Heart right ventricle (tissue), 16 donors: Measurements from ENCODE around the gene RHOF. TPM values are rescaled to one million over a fixed set of nuclear protein-coding genes. Genes with fewer than 3 reads are reported as not detected.

Source experiments
- ATAC-seq, 8 donors: fragments of 200-7000 bp; cut with Tn5 transposase; one replicate each; pipeline ENCODE4 v1.9.1; 2020; ENCODE audit warnings: mild to moderate bottlenecking in 8 of 8, moderate library complexity in 8 of 8, moderate number of reproducible peaks in 1 of 8
- DNase-seq, 2 donors: peaks; one replicate each; pipeline ENCODE4 v3.0.0-alpha.2; 2020
- H3K27ac ChIP-seq, 10 donors: fragments of 200-600 bp; sonication (generic) in 2 of 10; one replicate each; pipeline versions ENCODE4 v1.5.0 to v1.8.0; 2020 to 2022; ENCODE audit warnings: mild to moderate bottlenecking in 3 of 10
- H3K27me3 ChIP-seq, 7 donors: fragments of 200-600 bp; one replicate each; pipeline ENCODE4 v1.8.0; 2021 to 2022; ENCODE audit warnings: mild to moderate bottlenecking in 2 of 7
- H3K36me3 ChIP-seq, 9 donors: fragments of 200-600 bp; sonication (generic) in 1 of 9; one replicate each; pipeline versions ENCODE4 v1.5.0 to v1.8.0; 2020 to 2022; ENCODE audit warnings: mild to moderate bottlenecking in 2 of 9
- H3K4me1 ChIP-seq, 9 donors: fragments of 200-600 bp; sonication (generic) in 1 of 9; one replicate each; pipeline versions ENCODE4 v1.5.0 to v1.8.0; 2020 to 2022; ENCODE audit warnings: mild to moderate bottlenecking in 4 of 9
- H3K4me3 ChIP-seq, 10 donors: fragments of 200-600 bp; sonication (generic) in 2 of 10; one replicate each; pipeline versions ENCODE4 v1.5.0 to v1.8.0; 2020 to 2022; ENCODE audit warnings: mild to moderate bottlenecking in 7 of 10, moderate library complexity in 2 of 10
- H3K9me3 ChIP-seq, 11 donors: fragments of 200-600 bp in 10 of 11; sonication (generic) in 2 of 11; one replicate each; pipeline versions ENCODE4 v1.5.0 to v1.8.0; 2013 to 2022; ENCODE audit warnings: mild to moderate bottlenecking in 2 of 11, control low read depth in 1 of 11, moderate library complexity in 1 of 11
- CTCF ChIP-seq, 9 donors: fragments of 200-600 bp; sonication (generic) in 2 of 9; IDR thresholded peaks; one replicate each; pipeline versions ENCODE4 v1.5.0 to v1.8.0; 2021 to 2022; ENCODE audit warnings: antibody characterized with exemption in 9 of 9, mild to moderate bottlenecking in 5 of 9, moderate library complexity in 1 of 9
- WGBS, 2 donors: extraction: QIAGEN DNeasy Blood & Tissue Kit; methylation state at CpG; one replicate each; pipeline ENCODE4 v1.1.7; 2013; ENCODE audit warnings: inconsistent platforms in 1 of 2; 5-methylcytosine and 5-hydroxymethylcytosine counted together
- intact Hi-C, 10 donors: fragments of 100-400 bp; cut with DNase I; formaldehyde crosslinking; loops; one replicate each; pipeline versions ENCODE4 v1.11.1 to v1.14.2; 2022
- polyA plus RNA-seq, 2 donors: library from polyadenylated mRNA; stranded (reverse); fragments of 200-250 nt; gene quantifications; one replicate each; pipeline ENCODE4 v1.2.3, GENCODE V29; 2013
- total RNA-seq, 10 donors: library from RNA; stranded (reverse); fragmentation: NEBNext Ultra II Directional in 3 of 10; extraction: Animal tissue kit (Norgen Biotek cat#: 25700) in 3 of 10; gene quantifications; one replicate each; pipeline versions ENCODE4 v1.2.1 to v1.2.4, GENCODE V29; 2021 to 2023
- donor health status: Arrhythmogenic right ventricular cardiomyopathy.
- donor health status: ischemic (EF 13 %, LVEDD 7.1; RV severe dilation, severe dysfunction).
- donor health status: healthy with polysubstance abuse.
- donor health status: DM: no; HTN: yes; CAD: no.
- donor health status: DM: no; HTN: no; CAD: no.
- donor health status: ischemic (EF 25% LVEDD 6.9; RV normal size, moderate dysfunction).
- donor health status: ischemic (EF 25% LVEDD 5.7; RV mildly dilated, moderate dysfunction).
- donor health status: healthy.
- donor health status: DM: yes; HTN: yes; CAD: no.
- donor health status: Ischemic cardiomyopathy.
- donor health status: ischemic (EF 35%, LVEDD 5.7; RV mildly dilated, moderate dysfunction).
- donor health status: nonischemic (EF 11% LVEDD 7.7; RV severe dilation, severe dysfunction).
- donor health status: DM: yes; HTN: yes; CAD: no.
- donor health status: PGD.
- donor health status: ischemic (EF 29% LVEDD 5.4; RV normal size, mild dysfunction).
- donor health status: nonischemic (EF 23%, LVEDD 6.1; RV moderate dilation, normal function).

Gene RHOF
- total and polyA plus RNA-seq, 12 donors: 16.5 to 45.6 (median 24.7) TPM

- no peaks in the 10 kb centered on the region for H3K9me3 ChIP-seq
- ATAC-seq (peak; percentile 15 to 70 (median 58)), DNase-seq (peak; percentile 89 to 92)
- peak overlapping the region; percentile 54 to 87 (median 74) for H3K4me3 ChIP-seq
- H3K4me1 ChIP-seq: peaks cover 25 to 54% (median 43%) of the 10 kb centered on the region in 9 donors
- H3K27me3 ChIP-seq: no peaks in the 10 kb centered on the region
- peaks cover 0 to 29% (median 0%) of the 10 kb centered on the region in 9 donors for H3K36me3 ChIP-seq
- intact Hi-C loops: no loop called here
- H3K27ac ChIP-seq: peak overlapping the region; percentile 98 to 100 (median 100)
- WGBS, 2 donors: 0 to 1% methylated on average over 57 to 65 of the region's 65 CpGs
- no peak for TF ChIP-seq CTCF (IDR thresholded peaks at IDR 0.05)
Observed at GRCh38 chr12:121802843-121803698, 9.6 kb upstream of the RHOF start.

DNA sequence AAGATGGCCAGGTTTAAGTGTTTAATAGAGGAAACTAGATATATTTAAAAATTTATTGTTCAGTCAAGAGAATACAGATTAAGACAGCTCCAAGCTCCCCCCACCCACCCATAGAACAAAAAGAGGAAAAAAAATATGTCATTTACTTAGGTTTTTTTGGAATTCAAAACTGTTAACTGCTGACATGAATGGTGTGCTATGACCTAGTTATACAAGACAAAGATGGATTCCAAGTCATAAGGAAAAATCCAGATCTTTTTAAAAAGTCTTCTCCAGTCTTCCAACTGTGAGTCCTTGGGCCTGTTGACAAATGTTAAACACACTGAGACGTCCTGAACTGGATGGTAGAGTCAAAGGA is 9.0 kb upstream of the RHOF start:
- peak overlapping the region; percentile 39 to 87 (median 74) for H3K4me3 ChIP-seq
- H3K27me3 ChIP-seq: no peaks in the 10 kb centered on the region
- 0% methylated on average over 1 of the region's 1 CpG for WGBS, 2 donors
- peaks cover 31 to 59% (median 45%) of the 10 kb centered on the region in 9 donors for H3K4me1 ChIP-seq
- H3K36me3 ChIP-seq: peaks cover 0 to 29% (median 0%) of the 10 kb centered on the region in 9 donors
- DNase-seq (no peak), ATAC-seq (no peak)
- H3K27ac ChIP-seq: peak overlapping the region; percentile 98 to 100 (median 100)
- no peaks in the 10 kb centered on the region for H3K9me3 ChIP-seq
- no peak for TF ChIP-seq CTCF (IDR thresholded peaks at IDR 0.05)
- intact Hi-C loops: no loop called here

DNA sequence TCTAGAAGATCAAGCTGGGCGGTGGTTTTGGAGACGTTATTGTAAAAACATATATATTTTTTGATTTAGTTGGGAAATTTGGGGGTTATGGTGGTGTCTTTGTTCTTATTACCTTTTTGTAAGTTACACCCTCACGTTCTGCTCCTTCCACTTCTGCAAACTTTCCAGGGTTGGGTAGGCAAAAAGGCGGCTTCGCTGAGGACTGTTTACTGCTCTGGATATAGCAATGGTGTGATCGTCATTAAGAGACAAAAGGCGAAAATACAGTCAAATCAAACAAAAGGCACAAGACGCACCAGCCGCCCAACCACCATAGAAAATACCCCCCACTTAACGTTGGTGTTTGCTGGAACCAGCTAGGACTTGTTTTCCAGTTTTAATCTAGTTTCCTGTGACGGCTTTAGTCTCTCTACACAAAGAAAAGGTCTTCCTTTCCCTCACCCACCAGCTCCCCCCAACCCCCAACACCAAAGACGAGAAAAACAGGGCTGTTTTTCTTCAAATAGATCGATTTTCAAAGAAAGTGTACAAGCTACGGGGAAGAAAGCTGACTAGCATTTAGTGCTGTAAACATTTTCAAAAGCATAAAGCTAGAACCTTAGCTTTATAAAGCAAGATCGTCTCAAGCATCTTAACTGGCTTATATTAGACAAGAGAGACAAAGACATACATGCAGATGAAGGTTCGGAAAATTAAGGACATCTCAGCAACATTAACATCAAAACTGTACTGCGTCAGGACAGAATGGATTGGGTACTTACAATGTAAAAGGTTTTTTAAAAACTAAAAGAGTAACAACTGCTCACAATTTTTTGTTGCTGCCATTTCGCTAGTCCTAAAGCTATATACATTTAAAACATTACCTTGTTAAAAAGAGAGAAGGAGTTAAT is 8.4 kb upstream of the RHOF start:
- Histone ChIP-seq H3K4me3 (peak overlapping the region; percentile 39 to 87 (median 74)), H3K27ac (peak overlapping the region; percentile 98 to 100 (median 100)), H3K27me3 (no peaks in the 10 kb centered on the region), H3K36me3 (peaks cover 0 to 24% (median 0%) of the 10 kb centered on the region in 9 donors), H3K4me1 (peaks cover 31 to 59% (median 45%) of the 10 kb centered on the region in 9 donors), H3K9me3 (no peaks in the 10 kb centered on the region)
- intact Hi-C loops: no loop called here
- DNase-seq (no peak), ATAC-seq (no peak)
- WGBS, 2 donors: 5 to 8% methylated on average over 18 of the region's 18 CpGs
- no peak for TF ChIP-seq CTCF (IDR thresholded peaks at IDR 0.05)
